A673 (cell line): Measurements from ENCODE around the gene PCDHB4.
"Not testable (repeated sequence)": the region's sequence is repeated elsewhere in the genome, so short reads cannot be mapped to it uniquely, and the experiment has no call there.

Experiments used
- EZH2 ChIP-seq: fragments of 200-600 bp; sonication (generic); IDR thresholded peaks from 2 replicates; pipeline ENCODE4 v1.6.1; 2017; ENCODE audit warnings: borderline replicate concordance, low read depth, mild to moderate bottlenecking, mixed read lengths, antibody characterized with exemption, low read length; ENCODE audit not compliant: poor library complexity, severe bottlenecking
- TF ChIP-seq, protein P1 (sequence below): fragments of 300-800, 200-600 bp; sonication (generic); conservative IDR thresholded peaks from 2 replicates; pipeline ENCODE4 v1.5.1; 2017; ENCODE audit warnings: low read depth, mild to moderate bottlenecking, antibody characterized with exemption, low read length, moderate library complexity, mixed read lengths

DNA sequence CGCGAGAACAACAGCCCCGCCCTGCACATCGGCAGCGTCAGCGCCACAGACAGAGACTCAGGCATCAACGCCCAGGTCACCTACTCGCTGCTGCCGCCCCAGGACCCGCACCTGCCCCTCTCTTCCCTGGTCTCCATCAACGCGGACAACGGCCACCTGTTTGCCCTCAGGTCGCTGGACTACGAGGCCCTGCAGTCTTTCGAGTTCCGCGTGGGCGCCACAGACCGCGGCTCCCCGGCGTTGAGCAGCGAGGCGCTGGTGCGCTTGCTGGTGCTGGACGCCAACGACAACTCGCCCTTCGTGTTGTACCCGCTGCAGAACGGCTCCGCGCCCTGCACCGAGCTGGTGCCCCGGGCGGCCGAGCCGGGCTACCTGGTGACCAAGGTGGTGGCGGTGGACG is 30.0 kb downstream of the PCDHB4 start:
- TF ChIP-seq, protein P1, sequence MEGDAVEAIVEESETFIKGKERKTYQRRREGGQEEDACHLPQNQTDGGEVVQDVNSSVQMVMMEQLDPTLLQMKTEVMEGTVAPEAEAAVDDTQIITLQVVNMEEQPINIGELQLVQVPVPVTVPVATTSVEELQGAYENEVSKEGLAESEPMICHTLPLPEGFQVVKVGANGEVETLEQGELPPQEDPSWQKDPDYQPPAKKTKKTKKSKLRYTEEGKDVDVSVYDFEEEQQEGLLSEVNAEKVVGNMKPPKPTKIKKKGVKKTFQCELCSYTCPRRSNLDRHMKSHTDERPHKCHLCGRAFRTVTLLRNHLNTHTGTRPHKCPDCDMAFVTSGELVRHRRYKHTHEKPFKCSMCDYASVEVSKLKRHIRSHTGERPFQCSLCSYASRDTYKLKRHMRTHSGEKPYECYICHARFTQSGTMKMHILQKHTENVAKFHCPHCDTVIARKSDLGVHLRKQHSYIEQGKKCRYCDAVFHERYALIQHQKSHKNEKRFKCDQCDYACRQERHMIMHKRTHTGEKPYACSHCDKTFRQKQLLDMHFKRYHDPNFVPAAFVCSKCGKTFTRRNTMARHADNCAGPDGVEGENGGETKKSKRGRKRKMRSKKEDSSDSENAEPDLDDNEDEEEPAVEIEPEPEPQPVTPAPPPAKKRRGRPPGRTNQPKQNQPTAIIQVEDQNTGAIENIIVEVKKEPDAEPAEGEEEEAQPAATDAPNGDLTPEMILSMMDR: not testable (repeated sequence)
- not testable (repeated sequence) for TF ChIP-seq EZH2
